Stimulated activated CD8-positive, alpha-beta memory T cell treated with anti-CD3 and anti-CD28 coated beads, Interleukin-15, amount 100 ng/mL, for 4 hours (primary cell): Measurements from ENCODE around the gene COL5A1.

ENCODE experiments used
- DNase-seq, 2 donors: peaks; one replicate each; pipeline ENCODE4 v3.0.0-alpha.2; 2020; ENCODE audit warnings: low read depth in 2 of 2

Gene COL5A1

DNA sequence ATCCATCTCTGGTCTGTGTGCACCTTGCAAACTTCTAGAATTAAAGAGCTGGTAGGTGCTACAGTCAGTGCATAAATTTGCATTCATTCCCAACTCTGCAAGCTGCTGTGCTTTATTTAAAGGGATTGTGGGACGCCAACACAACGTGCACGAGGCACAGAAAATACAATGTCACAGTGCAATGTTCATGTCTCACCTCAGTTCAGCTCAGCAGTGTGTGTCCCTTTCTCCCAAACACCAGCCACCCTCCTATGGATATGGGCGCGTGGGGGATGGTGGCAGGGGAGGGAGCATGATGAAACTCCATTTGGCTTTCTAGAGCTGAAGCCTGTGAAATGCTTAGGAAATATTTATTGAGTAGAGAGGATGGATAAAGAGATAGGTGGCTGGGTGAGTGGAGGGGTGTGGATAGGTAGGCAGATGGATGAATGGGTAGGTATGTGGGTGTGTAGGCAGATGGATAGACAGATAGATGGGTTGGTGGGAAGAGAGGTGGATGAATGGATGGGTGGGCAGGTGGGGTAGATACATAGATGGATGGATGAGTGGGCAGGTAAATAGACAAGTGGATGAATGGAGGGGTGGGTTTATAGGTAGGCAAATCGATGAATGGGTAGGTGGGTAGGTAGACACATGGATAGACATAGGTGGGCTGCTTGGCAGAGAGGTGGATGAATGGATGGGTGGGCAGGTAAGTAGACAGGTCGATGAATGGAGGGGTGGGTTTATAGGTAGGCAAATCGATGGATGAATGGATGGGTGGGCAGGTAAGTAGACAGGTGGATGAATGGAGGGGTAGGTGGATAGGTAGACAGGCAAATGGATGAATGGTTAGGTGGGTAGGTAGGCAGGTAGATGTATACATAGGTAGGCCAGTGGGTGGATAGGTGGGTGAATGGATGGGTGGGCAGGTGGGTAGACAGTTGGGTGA is 146.3 kb downstream of the COL5A1 start:
- no peak for DNase-seq

DNA sequence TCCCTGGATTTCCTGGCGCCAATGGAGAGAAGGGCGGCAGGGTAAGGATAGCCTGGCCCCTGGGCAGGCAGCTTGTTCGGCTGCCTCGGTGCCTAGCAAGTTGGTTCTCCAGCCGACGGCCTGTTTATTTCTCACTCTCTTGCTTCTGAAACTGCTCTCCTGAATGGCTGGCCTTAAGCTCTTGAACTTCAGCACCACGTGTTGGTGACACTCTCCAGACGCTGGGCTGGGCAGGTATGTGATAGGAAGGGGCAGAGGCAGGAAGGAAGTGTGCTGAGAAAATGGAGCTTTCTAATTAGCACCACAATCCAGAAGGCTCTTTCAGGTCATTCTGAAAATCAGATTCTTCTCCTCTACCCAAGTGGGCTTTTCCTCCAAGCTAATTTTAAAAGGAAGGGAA is 147.6 kb downstream of the COL5A1 start:
- DNase-seq: no peak

DNA sequence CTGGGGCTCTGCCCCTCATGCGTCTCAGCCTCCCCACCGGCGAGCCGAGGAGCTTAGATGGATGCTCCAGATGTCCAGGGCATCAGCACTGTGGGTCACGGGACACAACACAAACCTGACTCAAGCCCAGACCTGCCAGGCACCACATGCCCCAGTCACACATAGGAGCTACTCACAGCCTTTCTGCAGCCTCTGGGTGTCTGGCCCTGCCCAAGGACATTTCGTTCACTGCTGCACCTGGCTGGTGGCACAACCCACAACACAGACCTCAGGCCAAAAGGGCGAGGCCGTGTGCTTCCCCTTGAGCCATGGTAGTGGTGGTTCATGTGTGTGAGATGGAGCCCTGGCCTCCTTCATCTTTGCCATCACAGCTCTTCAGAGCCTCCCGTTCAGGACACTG is 149.4 kb downstream of the COL5A1 start:
- DNase-seq: no peak

DNA sequence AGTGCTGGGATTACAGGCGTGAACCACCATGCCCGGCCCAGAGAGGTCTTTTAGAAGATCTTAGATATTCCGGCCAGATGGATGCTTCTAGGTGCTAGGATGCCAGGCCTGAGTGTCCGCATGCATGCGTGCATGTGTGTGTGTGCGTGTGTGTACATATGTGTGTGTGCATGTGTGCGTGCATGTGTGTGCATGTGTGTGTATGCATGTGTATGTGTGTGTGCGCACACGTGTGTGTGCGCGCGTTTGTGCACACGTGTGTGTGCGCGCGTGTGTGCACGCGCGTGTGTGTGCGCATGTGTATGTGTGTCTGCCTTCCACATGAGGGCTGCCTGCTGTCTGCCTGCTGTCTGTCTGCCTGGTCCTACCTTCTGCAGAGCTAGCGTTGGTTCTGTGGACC is 151.0 kb downstream of the COL5A1 start:
- DNase-seq: no peak

DNA sequence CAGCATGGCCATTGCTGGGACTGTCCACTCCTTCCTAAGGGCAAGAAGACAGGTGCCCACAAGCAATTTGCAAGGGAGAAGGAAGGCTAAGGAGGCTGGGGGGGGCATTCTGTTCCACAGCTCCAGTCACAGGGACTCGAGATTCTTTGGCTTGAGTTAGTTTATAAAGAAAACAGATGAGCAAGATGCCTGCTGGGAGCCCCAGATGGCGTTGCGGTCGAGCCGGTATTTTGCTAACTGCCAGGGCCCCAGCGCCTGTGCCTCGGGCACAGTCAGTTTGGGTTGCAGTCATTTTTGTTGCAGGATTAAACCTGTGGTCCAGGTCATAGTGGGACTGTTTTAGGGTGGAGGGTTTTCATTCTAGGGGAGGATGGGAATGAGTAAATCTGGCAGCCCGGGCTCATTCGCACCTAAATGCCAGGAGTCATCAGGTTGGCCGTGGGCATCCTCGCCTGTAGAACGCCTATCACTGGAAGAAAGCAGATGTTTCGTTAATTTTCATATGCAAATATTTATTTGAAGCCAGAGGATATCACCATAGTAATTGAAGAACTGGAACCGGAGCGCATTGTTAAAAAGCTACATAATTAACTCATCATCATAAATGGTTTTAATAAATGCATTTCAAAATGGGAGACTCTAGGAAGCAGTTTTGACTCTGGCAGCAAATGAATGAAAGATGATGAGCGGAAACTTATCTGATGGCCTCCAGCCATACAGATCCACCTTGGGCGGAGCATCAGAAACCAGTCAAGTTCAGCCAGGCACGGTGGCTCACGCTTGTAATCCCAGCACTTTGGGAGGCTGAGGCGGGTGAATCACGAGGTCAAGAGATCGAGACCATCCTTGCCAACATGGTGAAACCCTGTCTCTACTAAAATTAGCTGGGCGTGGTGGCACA is 151.9 kb downstream of the COL5A1 start:
- no peak for DNase-seq

DNA sequence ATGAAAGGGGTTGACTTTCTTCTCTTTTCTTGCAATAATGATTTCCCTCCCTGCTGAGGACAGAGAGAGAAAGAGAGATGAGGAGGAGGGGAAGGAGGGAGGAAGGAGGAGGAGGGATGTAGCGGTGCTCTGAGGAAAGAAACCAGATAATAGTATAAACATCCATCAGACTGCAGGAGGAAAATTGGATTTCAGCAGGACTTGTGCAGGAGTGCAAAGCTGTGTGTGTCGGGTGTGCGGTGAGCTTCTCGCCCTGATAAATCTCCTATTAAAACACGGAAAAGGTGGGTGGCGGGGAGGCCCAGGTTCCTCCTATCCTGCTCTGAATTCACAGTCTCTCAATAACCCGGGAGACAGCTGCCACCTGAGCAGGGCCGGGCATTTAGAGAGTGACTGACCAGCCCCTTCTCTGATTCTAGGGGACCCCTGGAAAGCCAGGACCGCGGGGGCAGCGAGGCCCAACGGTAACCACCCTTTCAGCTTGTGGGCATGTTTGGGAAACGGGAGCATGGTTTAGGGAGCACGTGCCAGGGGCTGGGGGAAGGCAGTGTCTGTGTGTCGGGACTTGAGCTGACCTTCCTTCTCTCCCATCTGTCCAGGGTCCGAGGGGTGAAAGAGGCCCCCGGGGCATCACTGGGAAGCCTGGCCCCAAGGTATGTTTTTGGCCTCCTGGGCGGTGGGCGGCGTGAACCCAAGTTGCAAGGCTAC is 153.2 kb downstream of the COL5A1 start:
- no peak for DNase-seq

DNA sequence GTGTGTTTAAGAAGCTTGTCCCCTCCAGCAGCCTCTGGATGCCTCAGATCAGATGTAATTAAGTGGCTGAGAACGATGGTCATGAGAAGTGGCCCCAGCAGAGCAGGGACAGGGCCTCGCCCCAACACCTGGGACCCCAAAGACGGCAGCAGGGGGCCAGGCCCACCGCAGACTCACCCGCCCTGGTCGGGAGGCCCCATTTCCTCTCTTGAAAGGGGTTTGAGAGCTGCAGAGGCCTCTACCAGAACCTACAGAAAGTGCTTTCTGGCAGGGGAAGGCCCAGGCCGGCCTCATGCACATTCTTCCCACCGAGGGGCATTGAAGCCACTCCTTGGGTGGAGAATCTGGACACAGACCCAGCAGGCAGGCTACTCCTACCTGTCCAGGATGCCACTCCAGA is 153.8 kb downstream of the COL5A1 start:
- DNase-seq: no peak

DNA sequence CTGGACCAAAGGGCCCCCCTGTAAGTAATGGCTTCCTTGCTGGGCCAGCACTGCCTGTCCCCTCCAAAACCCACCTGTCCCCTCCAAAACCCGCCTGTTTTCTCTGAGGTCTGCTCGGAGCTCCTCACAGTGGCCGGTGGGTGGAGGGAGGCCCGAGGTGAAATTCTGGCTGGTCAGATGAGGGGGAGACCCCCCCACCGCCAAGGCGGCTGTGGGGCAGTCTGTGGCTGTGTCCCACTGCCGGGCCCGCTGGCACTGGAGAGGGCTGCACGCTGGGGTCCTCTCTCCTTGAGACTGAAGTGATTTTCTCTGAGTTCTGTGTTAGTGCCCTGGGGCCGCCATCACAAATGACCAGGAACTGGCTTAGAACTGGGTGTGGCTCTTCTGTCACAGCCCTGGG is 155.3 kb downstream of the COL5A1 start:
- no peak for DNase-seq

DNA sequence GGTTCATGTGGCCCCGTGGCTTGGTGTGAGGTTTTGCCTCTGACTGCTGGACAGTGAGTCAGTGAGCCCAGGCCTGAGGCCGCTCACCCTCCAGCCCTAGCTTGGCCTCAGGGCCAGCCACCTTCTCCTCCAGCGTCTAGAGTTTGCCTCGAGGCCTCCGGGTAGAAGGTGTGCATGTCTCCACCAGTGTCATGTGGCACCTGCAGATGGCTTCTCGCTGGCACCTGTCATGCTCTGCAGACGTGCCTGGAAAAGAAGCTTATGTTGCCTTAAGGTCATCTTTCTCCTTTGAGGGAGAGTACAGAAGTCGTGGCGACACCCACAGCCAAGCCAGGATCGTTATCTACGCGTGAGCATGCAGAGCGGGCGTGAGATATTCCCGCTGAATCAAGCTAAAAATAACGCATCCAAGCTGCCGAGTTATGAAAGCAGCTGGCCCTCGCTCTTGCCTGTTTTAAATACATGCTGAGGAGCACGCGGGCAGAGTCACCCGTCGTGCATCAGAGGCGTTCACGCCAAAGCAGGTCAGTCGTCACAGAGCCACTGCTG is 159.3 kb downstream of the COL5A1 start:
- DNase-seq: no peak

DNA sequence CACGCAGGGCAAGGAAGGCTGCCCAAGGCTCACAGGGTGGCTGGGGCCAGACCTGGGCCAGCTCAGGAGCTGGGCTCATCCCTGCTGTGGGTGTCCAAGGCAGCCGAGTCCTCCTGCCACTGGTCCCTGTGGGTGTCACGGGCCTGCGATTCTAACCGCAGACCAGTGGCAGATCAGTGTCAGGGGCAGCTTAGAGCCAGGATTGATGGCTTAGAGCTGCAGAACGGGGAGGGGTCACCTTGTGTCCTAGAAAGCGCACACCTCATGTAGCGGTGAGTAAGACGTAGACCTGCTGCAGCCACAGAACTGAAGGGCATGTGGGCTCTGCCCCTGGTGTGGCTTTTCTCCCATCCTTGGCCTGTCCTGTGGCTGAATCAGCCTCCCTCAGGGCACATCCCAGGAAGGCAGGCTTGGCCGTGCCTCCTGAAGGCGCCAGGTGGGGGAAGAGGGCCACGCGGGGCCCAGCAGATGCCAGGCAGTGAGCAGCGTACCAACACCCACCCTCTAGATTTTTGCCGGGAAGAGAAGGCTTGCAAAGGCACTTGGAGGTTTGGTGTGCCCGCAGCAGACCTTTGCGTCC is 160.7 kb downstream of the COL5A1 start:
- no peak for DNase-seq

DNA sequence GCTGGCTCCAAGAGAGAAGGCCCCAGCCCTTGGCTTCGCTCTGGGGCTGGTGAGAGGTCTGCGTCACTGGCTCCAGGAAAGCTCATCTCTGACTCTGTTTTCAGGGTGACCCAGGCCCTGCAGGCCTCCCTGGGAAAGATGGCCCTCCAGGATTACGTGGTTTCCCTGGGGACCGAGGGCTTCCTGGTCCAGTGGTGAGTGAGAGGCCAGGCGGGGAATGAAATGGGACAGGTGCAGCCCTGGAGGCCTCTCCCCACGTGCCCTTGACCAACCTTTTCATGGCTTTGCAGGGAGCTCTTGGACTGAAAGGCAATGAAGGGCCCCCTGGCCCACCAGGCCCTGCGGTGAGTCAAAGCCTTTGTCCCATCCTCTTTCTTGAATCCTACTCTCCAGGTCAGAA is 163.3 kb downstream of the COL5A1 start:
- no peak for DNase-seq

DNA sequence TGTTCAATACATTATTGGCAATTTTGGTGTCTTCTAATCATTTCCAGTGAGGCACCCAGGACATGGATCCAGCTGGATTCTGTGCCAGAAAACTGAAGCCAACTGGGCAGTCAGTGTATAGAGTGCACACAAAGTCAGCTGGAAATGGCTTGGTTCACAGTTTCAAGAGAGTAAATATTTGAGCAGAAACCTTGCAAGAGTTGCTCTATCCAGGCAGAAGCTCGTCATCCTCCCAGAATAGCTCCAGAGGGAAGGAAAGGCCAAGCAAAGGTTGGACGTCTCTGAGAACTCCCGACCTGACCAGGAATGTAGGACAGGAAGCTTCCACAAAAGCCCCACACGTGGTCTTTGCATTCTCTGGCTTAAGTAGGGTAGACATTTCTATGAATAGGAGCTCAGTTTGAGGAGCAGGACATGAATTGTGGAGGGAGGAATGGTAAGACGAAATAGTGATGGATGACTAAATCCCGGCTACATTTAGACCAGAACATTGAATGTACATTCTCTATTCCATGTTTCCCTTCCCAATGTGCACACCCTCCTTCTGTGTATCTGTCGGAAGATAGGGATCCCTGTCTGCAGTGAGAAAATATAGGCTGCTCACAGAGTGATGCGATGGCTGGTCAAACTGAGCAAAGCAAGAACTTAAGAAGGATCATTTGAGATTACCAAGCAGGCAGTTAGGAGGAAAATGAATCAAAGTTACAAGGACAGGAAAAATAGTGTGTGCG is 166.3 kb downstream of the COL5A1 start:
- no peak for DNase-seq

DNA sequence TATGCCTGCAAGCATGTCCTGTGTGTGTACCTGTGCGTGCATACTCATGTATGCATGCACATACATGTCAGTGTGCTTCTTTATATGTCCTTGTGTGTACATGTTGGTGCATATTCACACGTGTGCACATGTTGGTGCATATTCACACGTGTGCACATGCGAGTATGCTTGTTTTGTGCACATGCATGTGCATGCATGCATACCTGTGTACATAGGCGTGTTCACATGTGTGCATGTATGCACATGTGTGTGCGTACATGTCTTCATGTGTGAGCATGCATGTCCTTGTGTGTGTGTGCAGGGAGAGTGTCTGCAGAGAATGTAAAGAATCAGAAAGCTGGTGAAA is 166.8 kb downstream of the COL5A1 start:
- DNase-seq: no peak

DNA sequence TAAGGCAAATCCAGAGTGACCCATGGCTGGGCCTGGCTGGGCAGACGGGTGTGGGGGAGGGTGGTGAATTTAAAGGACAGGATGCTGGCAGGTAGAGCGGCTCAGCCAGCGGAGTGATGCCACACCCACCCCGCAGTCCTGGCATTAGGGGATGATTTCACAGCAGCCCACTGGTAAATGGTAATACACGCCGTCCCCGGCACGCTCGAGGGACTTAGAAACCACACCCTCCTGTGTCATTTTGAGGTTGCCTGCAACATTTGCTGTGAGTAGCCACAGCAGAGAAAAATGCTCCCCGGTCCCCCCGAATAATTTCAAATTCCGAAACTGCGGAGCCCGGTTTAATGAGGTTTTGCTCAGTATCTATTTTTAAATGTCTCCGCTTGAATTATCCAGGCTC is 167.7 kb downstream of the COL5A1 start:
- DNase-seq: no peak

DNA sequence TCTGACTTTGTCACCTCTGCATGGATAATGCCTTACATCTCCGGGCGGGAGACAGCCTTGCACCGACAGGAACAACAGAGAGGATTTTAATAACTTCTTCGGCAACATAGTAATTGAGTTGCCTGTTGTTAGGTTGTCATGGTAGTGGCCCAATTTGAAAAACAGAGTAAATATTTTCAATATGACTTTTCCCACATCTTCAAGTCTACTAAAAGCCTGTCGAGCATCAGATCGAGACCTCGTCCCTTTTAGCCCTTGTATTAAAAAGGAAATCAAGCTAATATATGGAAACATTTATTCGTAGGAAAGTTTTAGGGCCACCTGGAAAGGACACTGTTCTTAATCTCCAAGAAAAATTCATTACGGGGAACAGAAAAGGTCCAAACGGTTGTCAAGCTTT is 168.2 kb downstream of the COL5A1 start:
- no peak for DNase-seq

DNA sequence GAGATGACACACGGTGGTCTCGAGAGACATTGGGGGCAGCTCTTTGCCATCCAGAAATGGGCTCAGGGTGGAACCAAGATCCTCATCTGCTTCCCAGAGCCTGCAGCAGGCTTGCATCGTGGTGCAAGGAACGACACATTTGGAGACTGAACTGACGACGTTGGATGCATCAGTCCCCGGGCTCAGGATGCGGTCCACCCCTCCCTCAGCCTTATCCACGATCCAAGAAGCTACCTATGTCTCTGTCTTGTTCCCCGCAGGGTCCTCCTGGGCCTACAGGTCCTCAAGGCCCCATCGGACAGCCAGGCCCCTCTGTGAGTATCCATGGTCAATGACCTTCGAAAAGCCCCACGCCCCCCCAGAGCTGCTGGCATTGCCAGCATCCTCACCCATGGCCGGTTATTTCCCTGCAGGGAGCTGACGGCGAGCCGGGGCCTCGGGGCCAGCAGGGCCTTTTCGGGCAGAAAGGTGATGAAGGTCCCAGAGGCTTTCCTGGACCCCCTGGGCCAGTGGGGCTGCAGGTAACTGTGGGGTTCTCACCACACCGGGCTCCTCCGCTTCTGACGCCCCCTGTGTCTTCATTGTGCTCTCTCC is 169.6 kb downstream of the COL5A1 start:
- no peak for DNase-seq

DNA sequence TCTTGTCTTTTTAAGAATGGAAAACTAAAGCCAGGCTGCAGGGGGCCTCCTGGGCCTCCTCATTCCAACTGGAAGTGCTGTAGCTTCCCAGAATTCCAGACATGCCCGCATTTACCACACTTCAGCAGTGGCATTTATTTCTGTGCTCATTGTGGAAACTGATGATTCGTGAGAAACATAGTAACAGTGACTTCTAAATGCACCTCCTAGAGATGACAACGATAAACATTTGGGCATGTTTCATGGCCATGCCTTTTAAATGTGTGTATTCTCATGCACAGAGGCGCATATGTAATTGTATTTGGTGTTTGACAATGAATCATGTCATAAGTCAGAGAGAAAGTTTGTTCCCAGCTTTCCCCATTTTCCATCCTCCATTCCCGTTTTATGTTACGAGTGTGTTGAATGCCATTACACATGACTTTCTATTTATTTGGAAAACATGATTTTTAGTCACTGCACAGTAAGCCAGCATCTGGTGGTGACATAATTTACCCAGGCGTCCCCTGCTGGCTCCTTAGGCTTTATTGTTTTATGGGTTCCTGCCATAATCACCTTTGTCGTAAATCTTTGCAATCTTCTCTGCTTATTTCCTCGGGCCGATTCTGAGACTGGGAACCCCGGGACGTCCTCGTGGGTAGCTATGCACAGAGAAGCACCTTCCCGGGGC is 170.2 kb downstream of the COL5A1 start:
- DNase-seq: no peak

DNA sequence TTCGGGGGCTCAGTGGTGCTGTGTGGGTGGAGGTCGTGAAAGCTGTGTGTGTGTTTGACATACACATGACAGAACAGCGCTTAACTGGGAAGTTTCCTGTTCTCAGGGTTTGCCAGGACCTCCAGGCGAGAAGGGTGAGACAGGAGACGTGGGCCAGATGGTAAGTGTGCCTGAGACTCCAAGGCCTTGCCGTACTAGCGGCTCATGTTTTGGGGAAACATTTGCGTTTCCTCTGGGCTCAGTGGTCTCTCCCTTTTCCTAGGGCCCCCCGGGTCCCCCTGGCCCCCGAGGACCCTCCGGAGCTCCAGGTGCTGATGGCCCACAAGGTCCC is 170.7 kb downstream of the COL5A1 start:
- no peak for DNase-seq

DNA sequence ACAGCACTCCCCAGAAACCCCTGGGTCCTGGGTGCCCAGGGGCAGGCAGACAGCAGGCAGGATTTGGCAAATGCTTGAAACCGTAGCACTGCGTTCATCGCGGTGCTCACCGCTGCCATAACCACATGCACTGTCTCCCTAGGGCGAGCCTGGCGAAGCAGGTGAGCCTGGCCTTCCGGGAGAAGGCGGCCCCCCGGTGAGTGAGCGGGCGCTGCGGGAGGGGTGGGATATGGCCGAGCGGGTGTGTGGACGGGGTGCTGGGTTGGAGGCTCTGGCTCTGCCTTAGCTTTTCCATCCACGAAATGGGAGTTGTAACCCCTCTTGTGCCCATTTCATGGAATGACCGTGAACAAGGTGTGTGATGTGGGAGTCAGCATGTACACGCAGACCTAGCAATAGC is 172.2 kb downstream of the COL5A1 start:
- DNase-seq: no peak

DNA sequence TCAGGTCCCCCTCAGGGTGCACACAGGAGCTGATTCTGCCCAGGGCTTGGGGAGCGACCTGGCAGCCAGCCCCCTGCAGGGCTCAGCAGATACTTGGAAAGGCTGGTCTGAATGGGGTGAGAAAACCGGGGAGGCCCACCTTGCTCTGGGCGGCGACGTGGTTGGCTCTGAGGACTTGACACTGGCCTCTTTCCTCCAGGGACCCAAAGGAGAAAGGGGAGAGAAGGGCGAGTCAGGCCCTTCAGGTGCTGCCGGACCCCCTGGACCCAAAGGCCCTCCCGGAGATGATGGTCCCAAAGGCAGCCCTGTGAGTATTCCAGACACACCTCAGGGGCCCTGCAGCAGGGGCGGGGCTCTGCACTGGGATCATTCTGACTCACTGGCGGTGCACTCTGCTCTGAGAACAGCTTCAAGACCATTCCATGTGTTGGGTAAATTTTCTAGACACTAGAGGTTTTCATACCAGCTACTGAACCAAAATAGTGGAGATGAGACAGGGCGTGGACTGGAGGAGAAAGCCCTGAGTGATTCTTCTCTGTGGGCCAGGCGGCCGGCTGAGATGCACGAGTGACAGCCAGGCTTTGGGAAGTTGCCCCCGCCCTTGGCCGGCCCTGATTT is 173.1 kb downstream of the COL5A1 start:
- DNase-seq: no peak
